Umbilical cord (tissue), 2 donors: ENCODE measurements around the gene MAMDC2. TPM values are rescaled to one million over a fixed set of nuclear protein-coding genes. Genes with fewer than 3 reads are reported as not detected.

Source experiments
- DNase-seq: peaks from one replicate; pipeline ENCODE4 v3.0.0-alpha.2; 2015; ENCODE audit warnings: low spot score
- total RNA-seq: library from RNA; depleted of rRNA; stranded (reverse); fragments of >200 nt; gene quantifications from one replicate; pipeline ENCODE4 v1.2.3, GENCODE V29; 2014; ENCODE audit warnings: low replicate concordance; ENCODE audit not compliant: insufficient read depth

MAMDC2 gene, protein sequence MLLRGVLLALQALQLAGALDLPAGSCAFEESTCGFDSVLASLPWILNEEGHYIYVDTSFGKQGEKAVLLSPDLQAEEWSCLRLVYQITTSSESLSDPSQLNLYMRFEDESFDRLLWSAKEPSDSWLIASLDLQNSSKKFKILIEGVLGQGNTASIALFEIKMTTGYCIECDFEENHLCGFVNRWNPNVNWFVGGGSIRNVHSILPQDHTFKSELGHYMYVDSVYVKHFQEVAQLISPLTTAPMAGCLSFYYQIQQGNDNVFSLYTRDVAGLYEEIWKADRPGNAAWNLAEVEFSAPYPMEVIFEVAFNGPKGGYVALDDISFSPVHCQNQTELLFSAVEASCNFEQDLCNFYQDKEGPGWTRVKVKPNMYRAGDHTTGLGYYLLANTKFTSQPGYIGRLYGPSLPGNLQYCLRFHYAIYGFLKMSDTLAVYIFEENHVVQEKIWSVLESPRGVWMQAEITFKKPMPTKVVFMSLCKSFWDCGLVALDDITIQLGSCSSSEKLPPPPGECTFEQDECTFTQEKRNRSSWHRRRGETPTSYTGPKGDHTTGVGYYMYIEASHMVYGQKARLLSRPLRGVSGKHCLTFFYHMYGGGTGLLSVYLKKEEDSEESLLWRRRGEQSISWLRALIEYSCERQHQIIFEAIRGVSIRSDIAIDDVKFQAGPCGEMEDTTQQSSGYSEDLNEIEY
- total RNA-seq: 3.1 TPM

- peak; percentile 39 for DNase-seq
Measured at GRCh38 chr9:70043689-70044489, at the start of gene MAMDC2. Gene MAMDC2, plus strand, starts transcription at chr9:70043848. Its CDS starts 350 bp downstream, at chr9:70044198.

- DNase-seq: no peak
Measured at GRCh38 chr9:69995846-69996245, 47.8 kb upstream of the MAMDC2 start.

GRCh38 chr9:69996967-69997366 is 46.7 kb upstream of the MAMDC2 start:
- peak; percentile 86 for DNase-seq

DNA sequence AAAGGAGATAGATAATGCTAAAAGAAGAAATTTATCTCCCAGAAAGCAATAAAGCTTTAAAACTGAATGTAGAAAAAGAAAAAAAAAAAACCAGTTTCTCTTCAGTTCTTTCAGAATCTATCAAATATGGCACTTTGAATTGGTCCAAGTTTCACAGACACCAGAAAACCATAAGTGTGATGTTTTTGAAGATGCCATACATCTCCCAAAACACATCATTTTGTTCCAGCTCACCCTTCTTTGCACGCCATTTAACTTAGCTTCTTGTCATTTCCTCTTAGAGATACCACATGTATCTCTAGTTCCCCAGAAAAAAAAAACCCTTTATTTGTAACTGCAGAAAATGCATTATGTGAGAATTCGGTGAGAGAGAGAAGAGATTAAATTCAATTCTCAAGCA is 46.1 kb upstream of the MAMDC2 start:
- DNase-seq: no peak

GRCh38 chr9:69999315-69999714 is 44.3 kb upstream of the MAMDC2 start:
- no peak for DNase-seq

DNA sequence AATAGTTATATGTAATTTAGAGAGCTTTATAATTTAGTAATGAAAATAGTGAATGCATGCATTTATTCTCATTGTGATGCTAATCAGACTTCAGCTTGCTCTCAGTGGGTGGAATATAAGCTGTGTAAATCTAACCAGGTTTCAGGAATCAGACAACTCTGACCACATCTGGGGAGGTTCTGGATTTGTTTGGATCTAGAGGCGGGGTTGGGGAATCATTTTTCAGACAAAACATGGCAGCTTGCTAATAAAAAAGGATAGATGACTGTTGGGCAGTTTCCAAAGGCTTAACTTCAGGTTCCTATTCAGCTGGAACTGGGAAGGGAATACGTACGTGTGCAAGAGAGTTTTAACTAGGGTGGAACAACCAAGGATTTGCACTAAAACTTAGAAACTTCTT is 43.2 kb upstream of the MAMDC2 start:
- DNase-seq: peak; percentile 59

- DNase-seq: no peak
Measured at GRCh38 chr9:70003901-70004714, 39.5 kb upstream of the MAMDC2 start.

DNA sequence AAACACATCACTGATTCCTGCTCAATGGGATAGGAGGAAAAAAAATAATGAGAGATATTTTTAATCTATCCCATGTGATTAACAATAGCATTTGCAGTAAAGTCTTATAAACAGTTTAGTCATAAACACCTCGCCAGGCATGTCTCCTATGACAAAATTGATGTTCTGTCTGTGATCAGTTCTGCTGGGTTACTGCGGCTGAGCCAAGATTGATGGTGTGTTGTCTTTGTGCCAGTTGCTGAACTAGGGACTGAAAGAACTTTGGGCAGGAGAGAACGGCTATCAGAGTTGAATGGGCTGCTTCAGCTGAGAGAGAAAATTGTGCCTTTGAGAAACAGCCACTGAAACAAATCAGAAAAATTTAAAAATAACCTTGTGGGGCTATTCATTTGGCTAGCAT is 37.3 kb upstream of the MAMDC2 start:
- DNase-seq: no peak

- no peak for DNase-seq
Measured at GRCh38 chr9:70007831-70008230, 35.8 kb upstream of the MAMDC2 start.

DNA sequence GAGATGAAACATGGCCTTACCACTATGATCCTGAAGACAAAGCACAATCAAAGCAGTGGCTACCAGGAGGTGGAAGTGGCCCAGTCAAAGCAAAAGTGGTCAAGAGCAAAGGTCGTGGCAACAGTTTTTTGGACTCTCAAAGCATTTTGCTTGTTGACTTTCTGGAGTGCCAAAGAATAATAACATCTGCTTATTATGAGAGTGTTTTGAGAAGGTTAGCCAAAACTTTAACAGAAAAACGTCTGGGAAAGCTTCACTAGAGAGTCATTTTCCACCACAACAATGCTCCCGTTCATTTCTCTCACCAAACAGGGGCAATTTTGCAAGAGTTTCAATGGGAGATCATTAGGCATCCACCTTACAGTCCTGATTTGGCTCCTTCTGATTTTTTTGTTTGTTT is 33.6 kb upstream of the MAMDC2 start:
- no peak for DNase-seq

GRCh38 chr9:70011366-70011765 is 32.3 kb upstream of the MAMDC2 start:
- DNase-seq: no peak

DNA sequence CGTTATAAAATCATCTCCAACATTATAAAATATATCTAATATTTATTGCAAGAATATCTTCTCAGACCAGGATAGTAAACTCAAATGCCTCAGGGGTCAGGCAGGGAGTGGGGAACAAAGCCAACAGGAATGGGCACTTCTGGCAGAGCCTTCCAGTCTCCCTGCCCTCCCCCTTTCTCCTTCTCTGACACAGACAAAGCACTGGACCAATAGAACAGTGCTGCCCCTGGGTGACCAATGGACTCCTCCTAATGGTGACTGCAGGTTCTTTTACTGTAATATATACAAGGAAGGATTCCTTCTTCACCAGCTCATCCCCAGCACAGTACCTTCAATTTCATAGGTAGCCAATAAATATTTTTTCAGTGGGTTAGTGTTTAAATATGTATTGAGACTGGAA is 31.1 kb upstream of the MAMDC2 start:
- DNase-seq: no peak

DNA sequence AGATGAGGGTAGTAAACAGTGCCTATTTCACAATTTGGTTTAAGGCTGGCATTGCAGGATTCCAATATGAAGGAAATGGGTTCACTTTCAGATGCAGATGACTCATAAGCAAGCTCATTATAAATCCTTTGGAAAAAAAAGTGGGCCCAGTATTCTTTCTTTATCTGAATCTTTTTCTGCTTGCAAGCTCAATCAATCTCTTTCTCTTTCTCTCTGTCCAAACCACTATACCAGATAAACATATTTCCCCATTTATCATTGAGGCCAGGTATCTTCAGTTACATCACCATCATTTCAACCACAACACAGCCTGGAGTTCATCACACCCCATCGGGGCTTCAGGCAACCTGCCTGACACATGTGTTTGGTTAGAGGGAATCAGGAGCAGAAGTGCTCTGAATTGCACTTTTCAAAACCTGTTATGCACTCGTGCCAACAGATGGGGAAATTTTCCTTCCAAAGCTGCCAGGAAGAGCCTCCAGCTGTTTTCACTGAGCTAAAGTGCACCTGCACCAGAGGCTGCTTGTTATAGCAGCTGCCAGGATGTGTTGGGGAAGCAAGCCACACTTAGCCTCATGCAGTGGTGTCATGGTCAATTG is 30.0 kb upstream of the MAMDC2 start:
- no peak for DNase-seq

- DNase-seq: no peak
Measured at GRCh38 chr9:70015099-70015498, 28.5 kb upstream of the MAMDC2 start.

GRCh38 chr9:70020217-70020616 is 23.4 kb upstream of the MAMDC2 start:
- no peak for DNase-seq

DNA sequence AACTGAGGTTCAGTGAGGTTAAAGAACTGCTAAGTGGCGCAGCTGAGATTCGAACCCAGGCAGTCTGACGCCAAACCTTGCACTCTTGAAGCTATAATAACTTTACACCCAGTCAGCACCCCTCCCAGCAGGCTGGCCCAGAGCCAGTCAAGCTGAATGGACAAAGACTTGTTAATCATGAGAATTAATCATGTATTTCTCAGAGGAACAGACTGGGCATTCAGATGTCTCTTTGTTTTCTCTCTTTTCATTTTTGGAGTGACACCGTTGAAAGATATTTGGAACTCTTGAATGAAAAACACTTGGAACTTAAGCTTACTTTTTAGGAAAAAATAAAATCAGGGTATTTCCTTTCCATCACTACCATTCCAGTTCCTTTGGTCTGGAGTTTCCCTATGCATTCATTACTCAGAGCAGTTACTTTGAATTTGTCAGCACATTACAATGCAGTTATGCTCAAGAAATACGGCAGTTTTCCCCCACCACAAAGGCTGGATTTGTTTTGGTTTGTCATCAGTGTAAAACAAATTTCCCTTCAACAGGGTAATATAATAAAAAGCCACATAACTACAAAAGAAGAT is 22.6 kb upstream of the MAMDC2 start:
- peak; percentile 27 for DNase-seq

GRCh38 chr9:70028287-70028686 is 15.4 kb upstream of the MAMDC2 start:
- no peak for DNase-seq

GRCh38 chr9:70030156-70030555 is 13.5 kb upstream of the MAMDC2 start:
- no peak for DNase-seq

DNA sequence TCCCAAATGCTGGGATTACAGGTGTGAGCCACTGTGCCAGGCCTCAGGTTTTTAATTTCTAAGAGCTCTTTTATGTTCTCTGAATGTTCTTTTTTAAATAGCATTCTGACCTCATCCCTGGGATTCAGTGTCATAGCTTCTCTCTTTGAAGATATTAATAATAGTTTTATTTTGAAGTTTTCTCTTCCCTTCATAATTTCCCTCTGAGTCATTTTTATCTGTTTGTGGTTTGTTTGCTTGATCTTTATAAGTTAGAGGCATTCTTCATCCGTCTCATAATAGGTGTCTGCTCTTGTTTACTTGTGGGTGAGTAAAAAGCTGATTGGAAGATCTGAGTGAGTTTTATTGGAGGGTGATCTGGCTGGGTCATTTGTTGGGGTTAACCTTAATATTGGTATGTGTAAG is 12.5 kb upstream of the MAMDC2 start:
- no peak for DNase-seq

DNA sequence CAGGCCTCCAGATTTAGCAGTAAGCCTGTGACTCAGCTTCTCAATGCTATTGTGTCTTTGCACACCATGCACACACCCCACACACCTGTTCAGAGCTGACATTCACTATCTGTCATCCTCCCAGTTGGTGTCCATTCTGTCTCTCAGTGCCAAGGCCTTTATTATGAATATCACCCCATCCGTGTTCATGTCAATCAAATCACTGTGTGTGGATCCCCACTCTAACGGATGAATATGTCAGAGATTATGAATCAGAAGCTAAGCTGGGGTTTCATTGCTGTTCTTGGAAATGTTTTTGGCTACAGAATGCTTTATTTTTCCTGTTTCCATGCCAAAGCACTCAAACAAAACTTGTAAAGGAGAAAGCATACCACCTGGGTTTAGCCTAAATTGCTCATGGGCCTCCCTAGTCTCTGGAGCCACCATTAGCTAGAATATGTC is 9.4 kb upstream of the MAMDC2 start:
- no peak for DNase-seq

- no peak for DNase-seq
Measured at GRCh38 chr9:70035691-70036090, 8.0 kb upstream of the MAMDC2 start.
